HG03135 (cell line): Measurements from ENCODE around the gene TAS2R20.

Experiments used
- ATAC-seq: cut with Tn5 transposase; IDR thresholded peaks from one replicate; pipeline ENCODE4 v1.9.1; 2021; ENCODE audit warnings: mild to moderate bottlenecking, moderate library complexity; ENCODE audit not compliant: unreplicated experiment

TAS2R20 gene

GRCh38 chr12:10960211-10960610, 37.9 kb downstream of the TAS2R20 start:
- ATAC-seq, result no peak

- ATAC-seq, result no peak
Observed at GRCh38 chr12:10959804-10960203, 38.3 kb downstream of the TAS2R20 start.

- ATAC-seq, result no peak
Observed at GRCh38 chr12:10957741-10958140, 40.4 kb downstream of the TAS2R20 start.

GRCh38 chr12:10956085-10956484, 42.0 kb downstream of the TAS2R20 start:
- no peak for ATAC-seq

- ATAC-seq, result no peak
Observed at GRCh38 chr12:10952645-10953044, 45.5 kb downstream of the TAS2R20 start.
